GM19328 (cell line): ENCODE measurements around the gene RPL32.
A peak's percentile ranks its signal among the peaks of the same experiment; 100 is the strongest.
"Not testable (repeated sequence)": the region's sequence is repeated elsewhere in the genome, so short reads cannot be mapped to it uniquely, and the experiment has no call there.

Experiments
- ATAC-seq: cut with Tn5 transposase; IDR thresholded peaks from one replicate; pipeline ENCODE4 v1.9.1; 2021; ENCODE audit warnings: mild to moderate bottlenecking, moderate library complexity; ENCODE audit not compliant: unreplicated experiment

The RPL32 gene

DNA sequence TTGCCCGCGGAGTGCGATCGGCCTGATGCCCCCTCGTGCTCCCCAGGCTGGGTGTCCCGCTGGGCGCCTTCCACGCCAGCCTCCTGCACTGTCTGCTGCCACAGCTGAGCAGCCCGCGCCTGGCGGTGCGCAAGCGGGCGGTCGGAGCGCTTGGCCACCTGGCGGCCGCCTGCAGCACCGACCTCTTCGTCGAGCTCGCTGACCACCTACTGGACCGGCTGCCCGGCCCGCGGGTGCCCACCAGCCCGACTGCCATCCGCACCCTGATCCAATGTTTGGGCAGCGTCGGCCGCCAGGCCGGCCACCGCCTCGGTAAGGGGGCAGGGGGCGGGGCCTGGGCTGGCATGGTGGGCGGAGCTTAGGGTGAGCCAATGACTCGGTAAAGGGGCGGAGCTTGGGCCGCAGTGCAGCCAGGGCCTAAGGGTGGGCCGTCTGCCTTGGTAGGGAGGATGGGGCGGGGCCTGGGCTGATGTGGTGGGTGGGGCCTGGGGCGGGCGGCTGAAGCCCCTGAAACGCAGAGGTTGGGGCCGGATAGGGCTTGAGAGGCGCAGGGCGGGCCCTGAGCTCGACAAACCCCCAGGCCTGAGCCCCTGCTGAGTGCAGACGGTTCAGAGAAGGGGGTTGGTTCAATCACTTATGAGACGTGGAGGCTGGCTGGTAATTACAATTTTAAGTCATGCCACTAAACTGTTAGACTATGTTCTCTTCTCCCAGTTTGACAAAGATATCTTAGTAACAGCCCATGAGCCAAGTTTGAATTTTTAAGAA is 31.2 kb downstream of the RPL32 start:
- peak; percentile 99 for ATAC-seq

DNA sequence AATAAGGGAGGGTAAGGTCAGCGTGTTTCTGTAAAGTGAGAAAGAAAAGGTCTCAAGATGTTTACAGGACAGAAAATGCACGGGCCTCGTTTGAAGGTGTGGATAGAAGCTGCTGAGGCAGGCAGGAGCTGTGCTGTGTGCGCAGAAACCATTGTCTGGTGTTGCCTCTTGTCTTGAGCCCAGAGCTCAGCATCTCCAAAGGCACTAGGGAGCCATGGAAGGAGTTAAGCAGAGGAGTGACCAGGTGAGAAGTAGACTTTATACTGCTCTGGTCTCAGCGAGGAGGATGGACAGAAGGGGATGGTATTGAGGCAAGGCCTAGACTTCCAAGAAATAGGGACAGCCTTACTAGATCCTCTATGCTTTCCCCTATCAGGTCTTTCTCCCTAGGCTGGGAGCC is 31.9 kb downstream of the RPL32 start:
- ATAC-seq, result no peak

DNA sequence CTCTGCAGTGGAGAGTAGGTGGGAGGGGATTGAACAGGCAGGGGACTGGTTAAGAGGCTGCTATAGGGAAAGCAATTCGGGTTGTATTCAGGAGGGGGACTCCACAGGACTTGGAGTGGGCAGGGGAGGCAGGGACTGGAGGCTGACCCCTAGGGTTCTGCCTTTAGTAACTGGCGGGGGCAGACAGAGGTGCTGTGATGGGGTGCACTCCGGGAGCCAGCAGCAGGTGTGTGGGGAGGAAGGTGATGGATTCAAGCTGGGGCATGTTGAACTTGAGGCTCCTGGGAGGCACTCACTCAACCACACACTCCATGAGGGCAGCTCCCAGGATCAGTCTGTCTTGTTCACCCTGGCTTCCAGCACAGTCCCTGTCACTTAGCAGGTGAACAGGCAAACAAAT is 32.4 kb downstream of the RPL32 start:
- no peak for ATAC-seq

DNA sequence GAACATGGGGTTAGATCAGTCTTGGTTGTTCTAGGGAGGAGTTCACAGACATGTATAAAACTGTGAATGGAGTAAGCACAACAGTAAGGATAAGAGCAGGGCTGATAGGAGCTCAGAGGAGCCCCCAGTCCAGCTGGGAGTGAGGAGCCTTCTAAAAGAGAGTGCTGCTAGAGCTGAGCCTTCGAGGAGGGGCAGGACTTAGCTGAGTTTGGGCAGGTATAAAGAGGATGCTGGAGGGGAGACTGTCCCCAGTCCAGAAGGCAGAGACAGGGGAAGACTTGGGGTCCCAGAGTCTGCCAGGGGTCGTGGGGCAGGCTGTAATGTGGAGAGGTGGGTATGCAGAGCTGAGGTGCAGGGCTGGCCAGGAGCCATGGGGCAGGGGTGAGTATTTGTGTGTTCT is 32.8 kb downstream of the RPL32 start:
- no peak for ATAC-seq

DNA sequence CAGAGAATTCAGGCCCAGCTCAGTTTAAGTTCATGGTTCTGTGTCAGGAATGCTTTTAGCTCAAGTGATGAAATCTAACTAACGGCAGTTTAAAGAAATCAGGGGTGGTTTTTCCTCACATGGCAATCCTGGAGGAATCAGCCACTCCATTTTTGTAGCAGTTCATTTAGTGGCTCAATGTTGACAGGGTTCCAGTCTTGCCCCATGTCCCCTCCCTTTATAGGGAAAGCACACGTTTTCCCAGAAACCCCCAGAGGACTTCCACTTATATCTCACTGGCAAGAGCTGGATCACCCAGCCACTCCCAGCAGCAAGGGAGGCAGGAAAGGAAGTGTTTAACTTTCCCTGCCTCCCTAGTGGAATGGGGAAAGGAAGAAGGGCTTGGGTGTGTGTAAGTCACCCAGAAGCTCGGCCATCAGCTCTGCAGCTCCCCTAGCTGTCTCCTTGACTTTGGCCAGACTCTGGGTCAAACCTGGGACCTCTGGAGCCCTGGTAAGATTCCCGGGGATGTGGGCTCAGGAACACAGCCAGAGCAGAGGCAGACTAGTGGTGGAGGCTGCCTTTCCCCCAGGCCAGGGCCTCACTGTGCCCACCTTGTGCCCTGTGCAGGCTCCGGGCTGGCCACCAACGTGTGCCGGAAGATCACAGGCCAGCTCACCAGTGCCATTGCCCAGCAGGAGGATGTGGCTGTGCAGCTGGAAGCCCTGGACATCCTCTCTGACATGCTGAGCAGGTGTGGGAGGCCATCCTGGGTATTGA is 33.6 kb downstream of the RPL32 start:
- ATAC-seq, result no peak

DNA sequence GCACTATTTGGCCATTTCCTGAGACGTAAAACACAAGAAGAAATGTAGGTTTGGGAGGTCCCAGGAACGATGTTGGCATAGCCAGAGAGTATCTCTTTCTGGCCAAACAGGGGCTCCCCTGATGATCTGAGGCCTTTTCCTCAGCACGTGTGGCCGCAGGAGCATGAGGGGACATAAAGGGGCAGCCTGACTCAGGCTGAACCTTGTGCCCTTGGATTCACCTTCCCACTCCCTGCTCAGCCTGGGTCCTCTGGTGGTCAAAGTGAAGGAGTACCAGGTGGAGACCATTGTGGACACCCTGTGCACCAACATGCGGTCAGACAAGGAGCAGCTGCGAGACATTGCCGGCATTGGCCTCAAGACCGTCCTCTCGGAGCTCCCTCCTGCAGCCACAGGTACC is 34.3 kb downstream of the RPL32 start:
- ATAC-seq, result no peak

DNA sequence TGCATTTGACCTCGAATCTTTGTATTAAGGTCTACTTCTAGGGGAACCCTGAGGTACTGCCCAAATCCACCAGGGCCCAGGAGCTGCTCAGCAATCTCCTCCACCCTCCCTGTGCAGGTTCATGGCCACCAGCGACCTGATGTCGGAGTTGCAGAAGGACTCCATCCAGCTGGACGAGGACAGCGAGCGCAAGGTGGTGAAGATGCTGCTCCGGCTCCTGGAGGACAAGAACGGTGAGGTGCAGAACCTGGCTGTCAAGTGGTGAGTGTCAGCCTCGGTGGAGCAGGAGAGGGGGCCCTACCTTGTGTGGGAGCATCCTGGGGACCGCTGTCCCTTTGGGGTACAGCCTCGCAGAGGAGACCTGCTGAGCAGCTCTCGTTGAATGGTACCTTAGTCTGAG is 38.0 kb downstream of the RPL32 start:
- ATAC-seq, result no peak

DNA sequence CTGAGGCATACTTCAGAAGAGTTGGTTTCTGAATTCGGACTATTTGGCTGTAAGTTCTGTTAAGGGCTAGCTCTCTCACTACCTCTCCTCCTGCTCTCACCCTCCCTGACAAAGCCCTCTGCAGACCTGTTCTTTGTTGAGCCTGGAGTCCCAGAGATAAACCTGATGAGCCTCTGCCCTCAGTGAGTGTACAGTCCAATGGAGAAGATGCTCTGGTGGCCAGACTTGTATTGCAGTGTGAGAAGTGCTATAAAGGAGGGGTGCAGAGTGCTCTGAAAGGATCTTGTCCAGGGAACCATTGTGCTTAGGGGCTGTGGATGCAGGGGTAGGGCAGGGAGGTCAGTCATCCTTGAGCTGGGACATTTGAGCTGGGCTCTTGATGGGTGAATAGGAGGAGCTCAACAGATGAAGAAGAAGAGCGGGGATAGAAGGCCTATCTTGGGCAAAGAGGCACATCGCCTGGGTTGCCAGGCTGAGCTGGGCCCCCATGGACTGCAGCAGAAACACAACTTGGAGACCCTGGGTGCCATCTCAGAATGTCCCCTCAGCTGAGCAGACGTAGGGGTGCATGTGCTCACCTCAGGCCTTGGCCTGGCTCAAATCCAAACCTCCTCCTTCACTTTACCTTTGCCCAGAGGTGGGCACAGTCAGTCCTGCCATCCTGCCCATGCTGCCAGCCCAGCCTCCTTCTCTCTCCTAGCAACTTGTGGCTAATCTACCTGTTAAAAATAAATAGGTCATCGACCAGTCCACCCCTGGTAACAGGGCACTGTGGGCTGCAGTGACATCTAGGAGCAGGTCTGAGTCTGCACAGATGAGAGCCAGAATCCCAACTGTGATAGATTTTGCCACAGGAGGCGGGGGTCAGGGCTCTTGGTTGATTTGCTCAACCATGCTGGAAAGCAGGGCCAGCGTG is 41.6 kb downstream of the RPL32 start:
- no peak for ATAC-seq

DNA sequence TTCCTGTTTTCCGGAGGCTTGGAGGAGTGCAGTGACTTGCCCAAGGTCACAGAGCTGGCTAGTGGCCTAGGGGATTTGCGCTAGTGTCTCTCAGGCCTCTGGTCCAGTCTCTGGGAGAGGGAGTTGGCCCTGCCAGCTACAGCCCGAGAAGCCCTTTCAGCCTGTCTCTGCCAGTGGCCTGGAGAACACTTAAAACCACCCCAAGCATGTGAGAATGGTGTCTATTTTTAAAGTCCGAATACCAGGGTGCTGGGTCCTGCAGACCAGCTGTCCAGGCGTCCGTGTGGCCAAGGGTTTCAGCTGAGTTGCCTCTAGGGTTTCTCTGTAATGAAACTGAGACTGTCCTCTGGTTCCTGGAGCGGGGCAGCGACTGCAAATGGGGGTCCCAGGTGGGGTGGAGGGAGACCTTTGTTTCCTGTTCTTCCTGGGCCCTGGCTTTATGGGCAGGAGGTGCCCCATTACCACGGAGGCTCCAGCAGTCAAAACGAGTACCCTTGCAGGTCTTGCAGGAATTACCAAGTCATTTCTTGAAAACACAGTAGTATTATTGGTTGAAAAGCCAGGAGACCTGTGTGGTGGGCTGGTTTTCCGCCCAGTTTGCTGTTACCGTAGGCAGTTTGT is 42.7 kb downstream of the RPL32 start:
- ATAC-seq, result no peak

DNA sequence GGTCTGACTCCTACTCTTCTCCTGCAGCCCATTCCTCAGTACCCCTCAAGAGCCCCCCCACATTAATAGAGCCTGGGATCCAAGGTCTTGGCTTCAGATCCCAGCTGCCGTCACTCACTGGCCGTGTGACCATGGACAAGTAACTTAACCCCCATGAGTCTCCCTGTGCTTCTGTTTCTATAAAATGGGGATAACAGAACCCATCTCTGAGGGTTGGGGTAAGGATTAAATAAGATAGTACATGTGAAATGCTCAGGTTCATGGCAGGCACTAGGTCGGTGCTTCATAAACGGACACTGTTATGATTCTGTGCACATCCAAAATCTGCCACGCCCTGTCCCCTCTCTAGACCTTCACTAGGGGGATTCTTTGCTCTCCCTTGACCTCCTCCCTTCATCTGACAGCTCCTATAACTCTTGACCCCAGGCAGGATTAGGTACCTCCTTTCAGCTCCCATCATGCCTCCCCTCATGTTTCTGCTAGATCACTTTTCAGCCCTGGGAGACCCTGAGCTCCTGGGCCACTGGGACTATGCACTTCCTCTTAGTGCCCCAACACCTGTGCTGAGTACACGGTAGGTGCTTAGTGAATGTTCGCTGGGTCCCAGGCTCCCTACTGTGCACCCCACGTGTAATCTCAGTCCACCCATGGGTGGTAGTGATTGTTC is 43.3 kb downstream of the RPL32 start:
- no peak for ATAC-seq

DNA sequence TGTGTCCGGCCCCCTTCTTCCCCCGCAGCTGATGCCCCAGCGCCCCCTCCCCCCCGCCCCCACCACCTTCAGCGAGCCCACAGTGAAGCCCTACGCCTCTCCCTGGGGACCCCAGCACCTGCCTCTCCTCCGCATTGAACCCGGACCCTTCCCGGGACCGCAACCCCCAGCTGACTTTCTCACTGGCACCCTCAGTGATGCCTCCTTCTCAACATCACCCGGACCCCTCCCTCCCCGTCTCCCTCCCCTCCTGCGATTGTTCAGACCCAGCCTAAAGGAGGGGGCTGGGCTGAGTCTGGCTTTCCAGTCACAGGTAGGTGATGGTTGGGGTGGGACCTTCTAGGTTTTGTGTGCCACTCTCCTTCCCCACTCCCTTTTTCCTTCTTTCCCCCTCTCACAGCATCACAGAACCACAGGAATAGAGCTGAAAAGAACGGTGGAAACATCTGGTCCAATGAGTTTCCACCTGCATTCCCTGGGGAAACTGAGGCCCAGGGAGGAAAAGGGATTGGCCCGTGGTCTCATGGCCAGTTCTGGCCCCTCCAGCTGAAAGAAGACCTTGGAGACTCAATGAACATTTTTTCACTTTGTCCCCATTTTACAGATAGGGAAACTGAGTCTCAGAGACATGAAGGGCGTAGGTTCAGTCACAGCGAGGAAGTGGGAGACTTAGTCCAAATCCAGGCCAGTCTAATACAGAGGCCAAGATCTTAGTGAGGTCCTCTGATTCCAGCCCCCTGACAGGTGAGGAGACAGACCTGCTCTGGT is 44.1 kb downstream of the RPL32 start:
- no peak for ATAC-seq

DNA sequence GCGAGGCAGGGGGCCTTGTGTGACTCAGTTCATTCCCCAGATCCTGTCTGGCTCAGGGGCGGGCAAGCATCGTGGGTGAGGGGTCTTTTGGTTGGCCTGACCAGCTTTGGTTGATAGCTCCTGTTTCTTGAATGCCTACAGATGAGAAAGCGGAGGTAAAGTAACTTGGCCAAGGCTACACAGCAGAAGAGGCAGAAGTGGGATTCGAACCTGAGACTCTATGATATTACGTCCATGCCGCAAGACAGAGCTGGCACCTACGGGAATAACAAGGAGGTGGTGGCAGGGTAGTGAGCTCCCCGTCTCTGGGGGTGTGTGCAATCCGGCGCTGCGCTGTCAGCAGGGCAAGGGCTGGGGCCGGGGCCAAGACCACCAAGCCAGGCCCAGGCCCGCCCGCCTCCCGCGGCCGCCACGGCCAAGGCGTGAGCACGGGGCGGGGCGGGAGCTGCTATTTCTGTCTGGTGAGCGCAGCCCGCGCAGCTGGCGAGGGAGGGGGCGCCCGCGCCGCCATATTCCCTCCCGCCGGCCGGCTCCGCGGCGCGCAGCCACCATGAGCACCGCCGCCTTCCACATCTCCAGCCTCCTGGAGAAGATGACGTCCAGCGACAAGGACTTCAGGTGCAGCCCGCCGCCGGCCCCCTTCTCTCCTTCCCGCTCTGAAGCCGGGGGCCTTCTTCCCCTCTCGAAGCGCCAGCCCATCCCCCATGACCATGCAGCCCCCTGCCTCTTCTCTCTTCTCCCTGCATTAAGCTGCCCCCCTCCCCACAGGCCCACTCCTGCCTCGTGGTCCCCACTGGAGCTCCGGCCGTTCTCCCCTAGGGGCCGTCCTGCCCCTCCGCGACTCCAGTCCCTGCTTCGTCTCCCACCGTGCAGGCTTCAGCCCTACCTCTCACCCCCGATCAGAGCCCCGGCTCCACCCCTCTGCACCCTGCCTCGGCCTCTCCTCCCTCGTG is 44.9 kb downstream of the RPL32 start, which contains the start of gene CAND2:
TSS of gene CAND2 (plus strand) at position 510 of the 953 bp plus-strand sequence. CDS start at position 551, 41 bp downstream.
- no peak for ATAC-seq

DNA sequence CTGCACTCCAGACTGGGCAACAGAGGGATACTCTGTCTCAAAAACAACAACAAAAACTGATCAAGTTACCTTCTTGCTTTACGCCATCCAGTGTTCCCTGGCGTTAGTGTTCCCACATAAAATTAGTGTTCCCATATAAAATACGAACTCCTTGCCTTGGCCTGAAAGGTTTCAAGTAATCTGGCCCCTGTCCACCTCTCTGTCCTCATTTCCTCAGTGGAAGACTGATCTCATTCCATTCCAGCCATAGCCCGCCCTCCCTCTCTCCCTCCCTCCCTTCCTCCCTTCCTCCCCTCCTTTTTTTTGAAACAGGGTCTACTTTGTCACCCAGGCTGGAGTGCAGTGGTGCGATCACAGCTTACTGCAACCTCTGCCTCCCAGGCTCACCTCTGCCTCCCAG is 47.7 kb downstream of the RPL32 start:
- no peak for ATAC-seq

DNA sequence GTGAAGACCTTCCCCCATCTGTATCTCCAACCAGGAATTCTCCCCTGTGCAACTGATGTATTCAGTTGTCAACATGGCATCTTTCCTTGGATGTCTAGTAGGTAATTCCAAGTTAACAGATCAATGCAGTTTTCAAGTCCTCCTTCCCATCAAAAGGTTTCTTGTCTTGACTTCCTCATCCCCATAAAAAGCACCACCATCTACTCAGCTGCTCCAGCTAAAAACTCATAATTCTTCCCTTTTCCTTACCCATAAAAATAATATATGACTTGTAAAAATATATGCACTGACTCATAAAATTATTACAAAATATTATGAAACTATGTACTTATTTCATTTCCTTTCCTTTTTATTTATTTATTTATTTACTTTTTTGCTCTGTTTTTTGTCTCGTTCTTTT is 49.9 kb downstream of the RPL32 start:
- ATAC-seq, result no peak

DNA sequence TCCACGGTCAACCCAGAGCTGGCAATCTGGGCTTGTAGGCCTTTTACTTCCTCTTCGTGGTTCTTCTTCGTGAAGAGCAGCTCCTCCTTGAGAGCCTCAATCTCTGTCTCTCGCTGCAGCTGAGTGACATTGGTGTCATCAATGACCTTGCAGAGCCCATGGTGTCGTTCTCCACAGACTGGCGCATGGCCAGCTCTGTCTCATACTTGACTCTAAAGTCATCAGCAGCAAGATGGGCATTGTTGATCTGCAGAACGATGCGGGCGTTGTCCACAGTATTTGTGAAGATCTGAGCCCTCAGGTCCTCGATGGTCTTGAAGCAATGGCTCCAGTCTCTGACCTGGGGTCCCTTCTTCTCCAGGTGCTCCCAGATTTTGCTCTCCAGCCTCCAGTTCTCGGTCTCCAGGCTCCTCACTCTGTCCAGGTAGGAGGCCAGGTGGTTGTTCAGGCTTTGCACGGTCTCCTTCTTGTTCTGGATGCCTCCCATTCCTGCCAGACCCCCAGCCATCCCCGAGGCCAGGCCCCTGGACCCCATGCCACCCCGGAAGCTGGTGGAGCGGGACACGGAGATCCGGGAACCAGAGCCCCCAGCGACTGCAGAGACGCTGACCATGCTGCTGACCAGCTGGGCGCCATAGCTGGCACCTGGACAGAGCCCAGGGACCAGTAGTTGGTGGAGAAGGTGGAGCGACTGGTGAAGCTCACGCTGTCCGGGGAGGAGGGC is 53.2 kb downstream of the RPL32 start:
- ATAC-seq, result not testable (repeated sequence)

DNA sequence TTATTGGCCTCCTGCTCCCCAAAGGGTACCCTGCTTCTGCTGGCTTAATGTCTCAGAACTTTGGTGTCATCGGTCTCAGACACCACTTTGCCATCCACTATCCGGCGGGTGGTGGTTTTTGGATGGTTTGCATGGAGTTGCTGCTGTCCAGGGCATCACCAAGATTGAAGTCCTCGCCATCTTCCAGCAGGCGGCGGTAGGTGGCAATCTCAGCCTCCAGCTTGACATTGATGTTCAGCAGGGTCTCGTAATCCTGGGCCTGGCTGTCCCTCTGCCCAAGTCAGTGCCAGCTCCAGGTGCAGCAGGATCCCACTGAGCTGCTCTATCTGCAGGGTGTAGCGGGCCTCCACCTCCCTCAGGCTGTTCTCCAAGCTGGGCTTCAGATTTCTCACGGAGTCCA is 54.0 kb downstream of the RPL32 start:
- not testable (repeated sequence) for ATAC-seq

DNA sequence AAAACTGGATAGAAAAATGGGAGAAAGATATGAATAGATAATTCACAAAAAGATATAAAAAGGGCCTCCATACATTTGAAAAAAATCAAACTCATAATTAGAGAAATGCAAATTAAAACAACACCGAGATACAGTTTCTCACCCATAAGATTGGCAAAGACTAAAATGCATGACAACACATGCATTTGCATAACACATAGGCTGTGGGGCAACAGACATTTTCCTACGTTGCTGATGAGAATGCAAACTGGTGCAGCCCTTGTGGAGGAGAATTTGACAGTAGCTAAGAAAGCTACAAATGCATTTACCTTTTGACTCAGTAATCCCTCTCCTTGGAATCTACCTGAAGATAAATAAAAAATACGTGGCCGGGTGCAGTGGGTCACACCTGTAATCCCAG is 56.3 kb downstream of the RPL32 start:
- no peak for ATAC-seq
